GM11168 (cell line): Measurements from ENCODE around the gene TCP11L1.

Experiments
- in situ Hi-C: fragments of 300-500 bp; cut with MboI; formaldehyde crosslinking; loops from one replicate; pipeline ENCODE4 v1.12.0; 2022; ENCODE audit warnings: low sequenced_read_pairs; ENCODE audit not compliant: unreplicated experiment

The TCP11L1 gene, protein sequence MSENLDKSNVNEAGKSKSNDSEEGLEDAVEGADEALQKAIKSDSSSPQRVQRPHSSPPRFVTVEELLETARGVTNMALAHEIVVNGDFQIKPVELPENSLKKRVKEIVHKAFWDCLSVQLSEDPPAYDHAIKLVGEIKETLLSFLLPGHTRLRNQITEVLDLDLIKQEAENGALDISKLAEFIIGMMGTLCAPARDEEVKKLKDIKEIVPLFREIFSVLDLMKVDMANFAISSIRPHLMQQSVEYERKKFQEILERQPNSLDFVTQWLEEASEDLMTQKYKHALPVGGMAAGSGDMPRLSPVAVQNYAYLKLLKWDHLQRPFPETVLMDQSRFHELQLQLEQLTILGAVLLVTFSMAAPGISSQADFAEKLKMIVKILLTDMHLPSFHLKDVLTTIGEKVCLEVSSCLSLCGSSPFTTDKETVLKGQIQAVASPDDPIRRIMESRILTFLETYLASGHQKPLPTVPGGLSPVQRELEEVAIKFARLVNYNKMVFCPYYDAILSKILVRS

GRCh38 chr11:33039274-33040032, at the start of gene TCP11L1:
Gene TCP11L1 (plus strand): TSS chr11:33039572. CDS start chr11:33043774, 4,202 bp downstream.
- in situ Hi-C loops: no loop called here

DNA sequence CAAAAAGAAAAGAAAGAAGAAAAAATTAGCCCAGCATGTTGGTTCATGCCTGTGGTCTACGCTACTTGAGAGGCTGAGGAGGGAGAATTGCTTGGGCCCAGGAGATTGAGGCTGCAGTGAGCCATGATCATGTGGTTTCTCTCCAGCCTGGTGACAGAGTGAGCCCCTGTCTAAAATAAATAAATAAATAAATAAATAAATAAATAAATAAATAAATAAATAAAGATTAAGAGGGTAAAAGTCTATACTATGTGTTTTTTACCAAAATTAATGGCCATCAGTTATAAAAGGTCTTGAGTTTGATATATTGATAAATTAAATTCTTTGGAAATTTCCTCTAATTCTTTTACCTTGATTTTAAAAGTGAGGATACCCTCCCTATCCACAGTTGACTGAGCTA, 48.9 kb upstream of the TCP11L1 start:
- in situ Hi-C loops: no loop called here

DNA sequence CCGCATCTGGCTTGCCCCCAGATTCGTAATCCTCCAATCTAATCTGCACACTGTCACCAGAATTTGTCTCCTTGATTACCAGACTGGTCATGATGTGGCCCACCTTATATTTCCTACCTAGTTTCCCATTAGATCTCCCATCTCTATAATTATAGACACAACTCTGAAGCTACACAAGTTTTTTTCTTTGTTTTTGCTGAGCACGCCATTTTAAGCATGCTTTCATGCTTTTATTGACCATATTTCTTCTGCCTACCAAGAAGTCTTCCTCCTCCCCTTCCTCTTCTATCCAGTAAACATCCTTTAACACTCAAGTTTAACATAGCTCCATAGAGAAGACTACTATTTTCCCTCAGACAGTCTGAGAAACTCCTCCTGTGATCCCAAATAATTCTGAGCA, 47.9 kb upstream of the TCP11L1 start:
- in situ Hi-C loops: no loop called here

- in situ Hi-C loops: no loop called here
Observed at GRCh38 chr11:32991898-32992297, 47.5 kb upstream of the TCP11L1 start.

DNA sequence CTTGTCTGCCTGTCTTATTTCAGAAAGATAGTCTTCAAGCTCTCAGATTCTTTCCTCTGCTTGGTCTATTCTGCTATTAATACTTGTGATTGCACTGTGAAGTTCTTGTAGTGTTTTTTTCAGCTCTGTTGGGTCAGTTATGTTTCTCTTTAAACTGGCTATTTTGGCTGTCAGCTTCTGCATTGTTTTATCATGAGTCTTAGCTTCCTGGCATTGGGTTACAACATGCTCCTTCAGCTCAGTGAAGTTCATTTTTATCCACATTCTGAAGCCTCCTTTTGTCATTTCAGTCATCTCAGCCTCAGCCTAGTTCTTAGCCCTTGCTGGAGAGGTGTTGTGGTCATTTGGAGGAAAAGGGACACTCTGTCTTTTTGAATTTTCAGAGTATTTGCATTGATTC, 39.2 kb upstream of the TCP11L1 start:
- in situ Hi-C loops: no loop called here

DNA sequence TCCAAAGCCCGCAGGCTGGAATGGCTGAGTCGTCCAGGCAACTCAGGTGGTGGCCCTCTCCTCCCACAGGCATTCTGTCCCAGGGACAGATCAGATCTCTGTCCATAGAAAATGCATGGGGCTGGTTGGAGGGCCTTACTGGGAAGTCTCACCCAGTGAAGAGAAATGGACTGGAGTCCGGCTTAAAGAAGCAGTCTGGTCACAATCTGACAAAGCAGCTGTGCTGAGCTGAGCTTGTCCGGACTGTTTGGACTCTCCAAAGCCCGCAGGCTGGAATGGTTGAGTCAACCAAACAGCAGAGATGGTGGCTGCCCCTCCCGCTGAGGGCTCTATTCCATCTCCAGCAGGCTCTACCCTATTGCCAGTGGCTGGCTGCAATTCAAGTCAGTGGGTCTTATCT, 38.1 kb upstream of the TCP11L1 start:
- in situ Hi-C loops: no loop called here

GRCh38 chr11:33001751-33002542, 37.4 kb upstream of the TCP11L1 start:
- in situ Hi-C loops: no loop called here

DNA sequence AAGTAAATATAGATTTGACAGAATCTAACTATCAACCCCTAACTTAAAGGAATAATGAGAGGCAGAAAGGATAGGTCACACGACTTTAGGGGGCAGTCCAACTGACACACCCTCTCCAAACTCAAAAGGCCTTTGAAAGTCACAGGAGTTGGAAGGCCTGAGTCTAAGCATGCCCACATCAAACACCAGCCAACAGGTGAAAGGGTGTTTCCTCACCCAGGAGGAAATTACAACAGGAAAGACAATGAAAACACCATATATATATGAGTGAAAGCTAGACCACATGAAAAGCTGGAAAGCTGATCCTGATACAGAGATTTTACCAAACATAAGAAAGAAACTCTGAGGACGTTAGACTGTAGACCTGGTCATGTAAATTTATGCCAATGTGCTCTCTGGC, 34.2 kb upstream of the TCP11L1 start:
- in situ Hi-C loops: no loop called here

GRCh38 chr11:33006010-33006409, 33.4 kb upstream of the TCP11L1 start:
- in situ Hi-C loops: no loop called here

DNA sequence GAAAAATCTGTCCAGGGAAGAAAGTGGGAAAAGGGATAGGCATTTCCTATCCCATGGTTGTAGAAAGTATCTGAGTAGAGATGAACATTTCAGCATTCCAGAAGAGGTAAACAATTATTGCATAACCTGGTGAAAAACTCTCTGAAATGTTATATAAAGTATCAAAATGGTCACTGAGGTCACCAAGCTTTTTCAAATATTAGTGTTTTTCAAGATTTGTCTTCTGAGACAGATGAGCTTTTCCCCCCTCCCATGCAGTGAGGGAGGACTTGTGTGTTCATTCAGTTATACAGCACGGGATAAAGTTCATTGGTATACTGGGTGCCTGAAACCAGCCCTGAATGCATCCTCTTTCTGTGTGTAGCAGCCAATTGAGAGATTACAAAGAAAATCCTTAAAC, 25.6 kb upstream of the TCP11L1 start:
- in situ Hi-C loops: no loop called here

- in situ Hi-C loops: no loop called here
Observed at GRCh38 chr11:33015621-33016551, 23.5 kb upstream of the TCP11L1 start, which contains the start of gene DEPDC7. Gene DEPDC7 (plus strand): TSS chr11:33015878. CDS start chr11:33015956, 78 bp downstream.

GRCh38 chr11:33016654-33017053, 22.7 kb upstream of the TCP11L1 start:
- in situ Hi-C loops: no loop called here

DNA sequence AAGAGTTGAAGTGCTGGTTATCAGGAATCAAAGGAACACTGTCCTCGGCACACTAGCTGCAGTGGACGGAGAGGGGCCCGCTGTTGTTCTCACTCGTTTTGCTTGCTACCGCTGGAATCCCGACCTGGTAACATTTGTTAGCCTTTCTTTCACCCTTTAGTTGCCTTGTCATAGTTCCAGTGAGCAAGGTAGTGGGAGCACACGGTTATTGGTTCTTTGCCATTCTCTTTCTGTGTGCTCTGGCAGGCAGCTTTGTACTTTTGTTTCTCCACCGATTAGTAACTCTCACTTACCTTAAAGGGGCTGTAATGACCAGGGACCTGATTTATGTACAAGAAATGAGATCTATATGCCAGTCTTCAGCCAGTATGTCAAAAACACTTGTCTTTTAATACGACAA, 21.9 kb upstream of the TCP11L1 start:
- in situ Hi-C loops: no loop called here

GRCh38 chr11:33017965-33018364, 21.4 kb upstream of the TCP11L1 start:
- in situ Hi-C loops: no loop called here

DNA sequence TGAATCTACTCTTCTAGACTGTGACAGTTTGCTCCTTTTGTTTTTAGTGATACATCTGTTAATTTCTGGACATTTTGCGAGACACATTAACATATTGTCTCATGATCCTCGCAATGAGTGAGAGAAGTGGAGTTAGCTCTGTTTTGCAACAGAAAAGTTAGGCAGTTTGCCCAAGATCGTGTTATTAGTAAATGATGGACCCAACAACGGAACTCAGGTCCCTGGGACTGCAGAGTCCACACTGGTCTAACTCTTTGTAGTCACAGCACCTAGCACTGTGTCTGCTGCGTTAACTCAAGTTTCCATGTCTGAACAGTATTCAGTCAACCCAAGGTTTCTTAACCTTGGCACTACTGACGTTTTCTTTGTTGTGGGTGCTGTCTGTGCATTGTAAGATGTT, 20.5 kb upstream of the TCP11L1 start:
- in situ Hi-C loops: no loop called here

- in situ Hi-C loops: no loop called here
Observed at GRCh38 chr11:33021501-33021900, 17.9 kb upstream of the TCP11L1 start.

DNA sequence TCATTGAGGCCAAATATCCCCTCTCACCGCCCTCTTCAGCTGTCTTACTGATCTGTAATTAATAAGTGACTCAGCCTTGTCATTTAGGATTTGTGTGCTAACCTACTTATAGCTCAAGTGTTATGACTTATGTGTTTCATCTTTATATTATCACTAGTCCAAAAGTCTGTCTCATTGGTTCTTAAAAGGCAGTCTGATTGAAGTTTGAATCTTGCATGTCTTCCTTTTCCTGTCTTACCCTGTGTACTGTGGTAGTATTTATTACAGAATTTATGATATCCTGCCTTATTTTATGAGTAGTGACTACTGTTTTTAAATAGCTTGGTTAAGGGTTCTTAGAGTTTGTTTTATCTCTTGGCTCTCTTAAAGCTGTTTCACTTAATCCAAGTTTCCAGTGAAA, 17.4 kb upstream of the TCP11L1 start:
- in situ Hi-C loops: no loop called here

DNA sequence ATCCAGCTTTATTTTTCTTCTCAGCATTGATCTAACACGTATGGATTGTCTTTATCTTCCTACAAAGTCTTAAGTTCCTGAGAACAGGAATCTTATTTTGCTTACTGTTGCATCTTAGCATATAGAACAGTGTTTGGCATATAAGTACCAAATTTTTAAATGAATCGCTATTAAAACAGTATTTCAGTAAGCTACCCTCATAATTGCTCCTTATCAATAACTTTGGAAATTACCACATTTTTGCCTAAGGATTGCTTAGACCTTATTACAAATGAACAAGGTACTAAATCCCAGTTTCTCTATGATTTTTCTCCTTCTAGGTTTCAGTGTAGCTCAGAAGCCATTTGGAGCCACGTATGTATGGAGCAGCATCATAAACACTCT, 14.0 kb upstream of the TCP11L1 start:
- in situ Hi-C loops: no loop called here

DNA sequence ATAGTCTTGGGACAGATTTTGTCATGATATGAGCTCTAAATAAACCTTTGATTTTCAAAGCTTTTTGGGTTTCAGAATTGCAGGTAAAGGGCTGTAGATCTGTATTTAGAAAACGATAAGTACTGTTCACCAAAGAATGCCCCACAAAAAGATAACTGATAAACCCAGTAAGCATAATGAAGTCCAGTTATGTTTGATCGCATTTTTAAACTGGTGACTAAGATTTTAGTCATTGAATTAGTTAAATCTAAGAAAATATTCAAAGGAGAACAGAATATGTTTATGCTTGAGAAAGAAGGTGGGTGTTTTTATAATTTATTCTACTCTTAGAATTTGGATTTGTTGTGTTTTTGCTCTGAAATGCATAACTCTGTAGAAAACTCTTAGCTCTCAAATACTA, 12.1 kb upstream of the TCP11L1 start:
- in situ Hi-C loops: no loop called here
